Measurements from ENCODE around the gene ERG. TPM values are rescaled to one million over a fixed set of nuclear protein-coding genes. Genes with fewer than 3 reads are reported as not detected.

Gene ERG
- polyA plus RNA-seq, 1 of the 3 experiments (the other 2 are of a cell fraction), result not detected

- no peak for TF ChIP-seq EZH2phosphoT487 (IDR thresholded peaks at IDR 0.05; ENCODE audit: borderline replicate concordance, low read depth)
- TF ChIP-seq, protein P1, sequence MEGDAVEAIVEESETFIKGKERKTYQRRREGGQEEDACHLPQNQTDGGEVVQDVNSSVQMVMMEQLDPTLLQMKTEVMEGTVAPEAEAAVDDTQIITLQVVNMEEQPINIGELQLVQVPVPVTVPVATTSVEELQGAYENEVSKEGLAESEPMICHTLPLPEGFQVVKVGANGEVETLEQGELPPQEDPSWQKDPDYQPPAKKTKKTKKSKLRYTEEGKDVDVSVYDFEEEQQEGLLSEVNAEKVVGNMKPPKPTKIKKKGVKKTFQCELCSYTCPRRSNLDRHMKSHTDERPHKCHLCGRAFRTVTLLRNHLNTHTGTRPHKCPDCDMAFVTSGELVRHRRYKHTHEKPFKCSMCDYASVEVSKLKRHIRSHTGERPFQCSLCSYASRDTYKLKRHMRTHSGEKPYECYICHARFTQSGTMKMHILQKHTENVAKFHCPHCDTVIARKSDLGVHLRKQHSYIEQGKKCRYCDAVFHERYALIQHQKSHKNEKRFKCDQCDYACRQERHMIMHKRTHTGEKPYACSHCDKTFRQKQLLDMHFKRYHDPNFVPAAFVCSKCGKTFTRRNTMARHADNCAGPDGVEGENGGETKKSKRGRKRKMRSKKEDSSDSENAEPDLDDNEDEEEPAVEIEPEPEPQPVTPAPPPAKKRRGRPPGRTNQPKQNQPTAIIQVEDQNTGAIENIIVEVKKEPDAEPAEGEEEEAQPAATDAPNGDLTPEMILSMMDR (IDR thresholded peaks at IDR 0.05), result no peak
Measured at GRCh38 chr21:38379147-38379546, 119.1 kb downstream of the ERG start (continued).

- Histone ChIP-seq H3K9me2 (no peaks in the 10 kb centered on the region), H3K79me2 (ENCODE audit: insufficient read depth) (no peaks in the 10 kb centered on the region), H2AFZ (ENCODE audit: low read depth) (no peak overlapping the region), H3K27me3 (ENCODE audit: insufficient read depth) (no peaks in the 10 kb centered on the region), H4K20me1 (ENCODE audit: insufficient read depth) (no peaks in the 10 kb centered on the region), H3K4me1 (ENCODE audit: control insufficient read depth in 1 of 2, insufficient read depth in 2 of 2, low read depth in 1 of 2, low read length in 1 of 2) (peaks cover 0 to 25% of the 10 kb centered on the region in 2 experiments; a peak in 2 of 4 replicates), H3K27ac (ENCODE audit: low read depth in 2 of 2, low read length in 1 of 2) (no peak overlapping the region; a peak in 1 of 4 replicates), H3K9me3 (no peaks in the 10 kb centered on the region), H3K4me2 (no peak overlapping the region), H3K9ac (no peak overlapping the region), H3K4me3 (ENCODE audit: low read depth in 2 of 2, low read length in 1 of 2) (no peak overlapping the region), H3K36me3 (replicated peaks in 1 of 2; ENCODE audit: control insufficient read depth in 1 of 2, insufficient read depth in 2 of 2, low read length in 1 of 2) (no peaks in the 10 kb centered on the region), H3F3A (replicated peaks; ENCODE audit: insufficient read depth) (no peaks in the 10 kb centered on the region)
- CTCF ChIA-PET, result interaction anchor here (0.9 to 2.0 kb wide), 2 partner anchors 21 to 215 kb away, joined by 3 to 6 read pairs; no protein-coding TSS in a partner anchor
- POLR2A ChIA-PET, result no interaction called here
- TF ChIP-seq ELF1 (IDR thresholded peaks at IDR 0.05) (no peak), TCF12 (IDR thresholded peaks at IDR 0.05) (0 out of 2 replicates have a peak, but pooled peaks have one; percentile 8), RAD21 (IDR thresholded peaks at IDR 0.05; ENCODE audit: low read length) (0 out of 2 replicates have a peak, but pooled peaks have one; percentile 4), FOXJ3 (CRISPR knock-in tag; IDR thresholded peaks at IDR 0.05) (no peak), MXI1 (IDR thresholded peaks at IDR 0.05; ENCODE audit: low read depth, low read length) (no peak), SMC3 (IDR thresholded peaks at IDR 0.05; ENCODE audit: low read depth, low read length) (no peak), RCOR1 (IDR thresholded peaks at IDR 0.05; ENCODE audit: low read length) (no peak), USF1 (IDR thresholded peaks at IDR 0.05; ENCODE audit: borderline replicate concordance, low read depth) (no peak), SIN3A (IDR thresholded peaks at IDR 0.05; ENCODE audit: borderline replicate concordance, low read depth, low read length) (no peak), GATA2 (CRISPR knock-in tag; IDR thresholded peaks at IDR 0.05) (no peak)
- TF ChIP-seq, protein P2, sequence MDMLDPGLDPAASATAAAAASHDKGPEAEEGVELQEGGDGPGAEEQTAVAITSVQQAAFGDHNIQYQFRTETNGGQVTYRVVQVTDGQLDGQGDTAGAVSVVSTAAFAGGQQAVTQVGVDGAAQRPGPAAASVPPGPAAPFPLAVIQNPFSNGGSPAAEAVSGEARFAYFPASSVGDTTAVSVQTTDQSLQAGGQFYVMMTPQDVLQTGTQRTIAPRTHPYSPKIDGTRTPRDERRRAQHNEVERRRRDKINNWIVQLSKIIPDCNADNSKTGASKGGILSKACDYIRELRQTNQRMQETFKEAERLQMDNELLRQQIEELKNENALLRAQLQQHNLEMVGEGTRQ (IDR thresholded peaks at IDR 0.05; ENCODE audit: borderline replicate concordance, low read depth, low read length), result no peak
- TF ChIP-seq, protein P3, sequence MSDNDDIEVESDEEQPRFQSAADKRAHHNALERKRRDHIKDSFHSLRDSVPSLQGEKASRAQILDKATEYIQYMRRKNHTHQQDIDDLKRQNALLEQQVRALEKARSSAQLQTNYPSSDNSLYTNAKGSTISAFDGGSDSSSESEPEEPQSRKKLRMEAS (IDR thresholded peaks at IDR 0.05; ENCODE audit: low read depth), result no peak
- DNase-seq, result peak; percentile 30
- 70% methylated on average over 5 of the region's 5 CpGs for WGBS (ENCODE audit: low lambda C conversion rate)
Measured at GRCh38 chr21:38377165-38378088, 120.8 kb downstream of the ERG start.
